GM19351 (cell line): ENCODE data around the gene MACROD2.
"Not testable (repeated sequence)": the region's sequence is repeated elsewhere in the genome, so short reads cannot be mapped to it uniquely, and the experiment has no call there.

Source experiments
- ATAC-seq: cut with Tn5 transposase; IDR thresholded peaks from one replicate; pipeline ENCODE4 v1.9.1; 2021; ENCODE audit warnings: mild to moderate bottlenecking, moderate library complexity; ENCODE audit not compliant: unreplicated experiment

The MACROD2 gene

GRCh38 chr20:14924433-14924832 lies 929.1 kb downstream of the MACROD2 start:
- no peak for ATAC-seq

GRCh38 chr20:14925300-14925699 lies 930.0 kb downstream of the MACROD2 start:
- ATAC-seq: no peak

GRCh38 chr20:14926436-14926835 lies 931.1 kb downstream of the MACROD2 start:
- ATAC-seq: not testable (repeated sequence)

- ATAC-seq: no peak
Measured at GRCh38 chr20:14928083-14928482, 932.8 kb downstream of the MACROD2 start.

- ATAC-seq: no peak
Measured at GRCh38 chr20:14929388-14929787, 934.1 kb downstream of the MACROD2 start.

- ATAC-seq: no peak
Measured at GRCh38 chr20:14932040-14932439, 936.7 kb downstream of the MACROD2 start.

GRCh38 chr20:14935285-14935684 lies 940.0 kb downstream of the MACROD2 start:
- ATAC-seq: no peak

- no peak for ATAC-seq
Measured at GRCh38 chr20:14937021-14937420, 941.7 kb downstream of the MACROD2 start.

- ATAC-seq: no peak
Measured at GRCh38 chr20:14937846-14938245, 942.5 kb downstream of the MACROD2 start.

- ATAC-seq: no peak
Measured at GRCh38 chr20:14947536-14947935, 952.2 kb downstream of the MACROD2 start.

GRCh38 chr20:14947946-14948345 lies 952.6 kb downstream of the MACROD2 start:
- ATAC-seq: no peak

GRCh38 chr20:14948416-14948815 lies 953.1 kb downstream of the MACROD2 start:
- no peak for ATAC-seq

- ATAC-seq: no peak
Measured at GRCh38 chr20:14950633-14951032, 955.3 kb downstream of the MACROD2 start.

- ATAC-seq: peak; percentile 90
Measured at GRCh38 chr20:14951105-14951504, 955.8 kb downstream of the MACROD2 start.

- ATAC-seq: no peak
Measured at GRCh38 chr20:14951707-14952418, 956.5 kb downstream of the MACROD2 start.

- no peak for ATAC-seq
Measured at GRCh38 chr20:14953736-14954135, 958.4 kb downstream of the MACROD2 start.

GRCh38 chr20:14955399-14955798 lies 960.1 kb downstream of the MACROD2 start:
- no peak for ATAC-seq

- no peak for ATAC-seq
Measured at GRCh38 chr20:14956026-14956425, 960.7 kb downstream of the MACROD2 start.

GRCh38 chr20:14956538-14956937 lies 961.2 kb downstream of the MACROD2 start:
- ATAC-seq: no peak

- no peak for ATAC-seq
Measured at GRCh38 chr20:14957402-14957801, 962.1 kb downstream of the MACROD2 start.

- ATAC-seq: no peak
Measured at GRCh38 chr20:14958626-14959025, 963.3 kb downstream of the MACROD2 start.

- no peak for ATAC-seq
Measured at GRCh38 chr20:14959506-14960475, 964.5 kb downstream of the MACROD2 start.
